ENCODE data around the gene THEM4.
A peak's percentile ranks its signal among the peaks of the same experiment; 100 is the strongest.
"Not testable (repeated sequence)": the region's sequence is repeated elsewhere in the genome, so short reads cannot be mapped to it uniquely, and the experiment has no call there.

The THEM4 gene

GRCh38 chr1:151868486-151868885 is 40.8 kb downstream of the THEM4 start:
- no peak overlapping the region for H3K27ac Mint-ChIP-seq
- H3K4me1 Mint-ChIP-seq = peaks cover 7 to 10% of the 10 kb centered on the region in 2 donors
- no peak overlapping the region for H3K4me3 Mint-ChIP-seq
- H3K36me3 Mint-ChIP-seq = peaks cover 6 to 12% of the 10 kb centered on the region in 2 donors
- H3K9me3 Mint-ChIP-seq = no peaks in the 10 kb centered on the region
- DNase-seq (no peak), ATAC-seq (replicated peaks) (no peak)
- H3K27me3 Mint-ChIP-seq = peaks cover 9 to 19% of the 10 kb centered on the region in 2 donors

- Mint-ChIP-seq H3K4me1 (peaks cover 4 to 10% of the 10 kb centered on the region in 2 donors), H3K27me3 (peaks cover 9 to 19% of the 10 kb centered on the region in 2 donors), H3K36me3 (peaks cover 3 to 6% of the 10 kb centered on the region in 2 donors), H3K9me3 (no peaks in the 10 kb centered on the region), H3K27ac (no peak overlapping the region), H3K4me3 (no peak overlapping the region)
- DNase-seq (no peak), ATAC-seq (replicated peaks) (no peak)
These were observed 41.4 kb downstream of the THEM4 start for GRCh38 chr1:151867765-151868411.

- Mint-ChIP-seq H3K27me3 (peaks cover 13 to 23% of the 10 kb centered on the region in 2 donors), H3K9me3 (no peaks in the 10 kb centered on the region), H3K4me1 (peaks cover 4 to 10% of the 10 kb centered on the region in 2 donors), H3K4me3 (no peak overlapping the region), H3K36me3 (peaks cover 3% of the 10 kb centered on the region in 2 donors), H3K27ac (no peak overlapping the region)
- DNase-seq (no peak), ATAC-seq (replicated peaks) (no peak)
These were observed 42.0 kb downstream of the THEM4 start for GRCh38 chr1:151867321-151867720.

- H3K4me1 Mint-ChIP-seq = peaks cover 21 to 28% of the 10 kb centered on the region in 2 donors
- no peak overlapping the region for H3K27ac Mint-ChIP-seq
- no peak for ATAC-seq (replicated peaks)
- H3K9me3 Mint-ChIP-seq = no peaks in the 10 kb centered on the region
- peaks cover 13 to 17% of the 10 kb centered on the region in 2 donors for H3K27me3 Mint-ChIP-seq
- no peak overlapping the region for H3K4me3 Mint-ChIP-seq
- DNase-seq = no peak
- no peaks in the 10 kb centered on the region for H3K36me3 Mint-ChIP-seq
These were observed 44.9 kb downstream of the THEM4 start for GRCh38 chr1:151864411-151864810.

- DNase-seq = no peak
- no peak overlapping the region for H3K27ac Mint-ChIP-seq
- no peak overlapping the region for H3K4me3 Mint-ChIP-seq
These were observed 46.7 kb downstream of the THEM4 start for GRCh38 chr1:151862604-151863003.

GRCh38 chr1:151860504-151861187 is 48.7 kb downstream of the THEM4 start:
- peak overlapping the region; percentile 81 for H3K27ac Mint-ChIP-seq
- ATAC-seq (replicated peaks) (no peak), DNase-seq (no peak)
- H3K4me1 Mint-ChIP-seq = peaks cover 34 to 40% of the 10 kb centered on the region in 2 donors
- H3K9me3 Mint-ChIP-seq = no peaks in the 10 kb centered on the region
- H3K27me3 Mint-ChIP-seq = peaks cover 11 to 13% of the 10 kb centered on the region in 2 donors
- peak overlapping the region in 1 of 2 donors; percentile 38 for H3K4me3 Mint-ChIP-seq
- peaks cover 0 to 6% of the 10 kb centered on the region in 2 donors for H3K36me3 Mint-ChIP-seq

More at GRCh38 chr1:151862604-151863003, 46.7 kb downstream of the THEM4 start:
- no peaks in the 10 kb centered on the region for H3K9me3 Mint-ChIP-seq
- H3K27me3 Mint-ChIP-seq = peaks cover 11 to 13% of the 10 kb centered on the region in 2 donors
- H3K36me3 Mint-ChIP-seq = no peaks in the 10 kb centered on the region
- peaks cover 32 to 33% of the 10 kb centered on the region in 2 donors for H3K4me1 Mint-ChIP-seq
- no peak for ATAC-seq (replicated peaks)

- H3K27me3 Mint-ChIP-seq = peaks cover 4 to 6% of the 10 kb centered on the region in 2 donors
- peak; percentile 55 for DNase-seq
- peaks cover 30 to 40% of the 10 kb centered on the region in 2 donors for H3K4me1 Mint-ChIP-seq
- H3K4me3 Mint-ChIP-seq = peak overlapping the region; percentile 29 to 38
- no peaks in the 10 kb centered on the region for H3K9me3 Mint-ChIP-seq
- peak; percentile 87 to 89 for ATAC-seq (replicated peaks)
- peak overlapping the region; percentile 81 for H3K27ac Mint-ChIP-seq
- H3K36me3 Mint-ChIP-seq = peaks cover 0 to 6% of the 10 kb centered on the region in 2 donors
These were observed 49.4 kb downstream of the THEM4 start for GRCh38 chr1:151859891-151860293.

GRCh38 chr1:151858886-151859665 is 50.2 kb downstream of the THEM4 start:
- DNase-seq (no peak), ATAC-seq (replicated peaks) (no peak)
- peaks cover 0 to 6% of the 10 kb centered on the region in 2 donors for H3K36me3 Mint-ChIP-seq
- peak overlapping the region; percentile 25 for H3K27ac Mint-ChIP-seq
- H3K27me3 Mint-ChIP-seq = peaks cover 4 to 5% of the 10 kb centered on the region in 2 donors
- H3K4me3 Mint-ChIP-seq = peak overlapping the region in 1 of 2 donors; percentile 34
- no peaks in the 10 kb centered on the region for H3K9me3 Mint-ChIP-seq
- peaks cover 30 to 40% of the 10 kb centered on the region in 2 donors for H3K4me1 Mint-ChIP-seq

- H3K27ac Mint-ChIP-seq = peak overlapping the region; percentile 25
These were observed 51.1 kb downstream of the THEM4 start for GRCh38 chr1:151858030-151858746.

GRCh38 chr1:151855933-151856332 is 53.4 kb downstream of the THEM4 start:
- Mint-ChIP-seq H3K4me1 (peaks cover 26 to 37% of the 10 kb centered on the region in 2 donors), H3K36me3 (peaks cover 6% of the 10 kb centered on the region in 2 donors), H3K27me3 (peaks cover 9 to 19% of the 10 kb centered on the region in 2 donors), H3K9me3 (no peaks in the 10 kb centered on the region), H3K27ac (no peak overlapping the region), H3K4me3 (no peak overlapping the region)
- no peak for ATAC-seq (replicated peaks)
- DNase-seq = no peak

More at GRCh38 chr1:151858030-151858746, 51.1 kb downstream of the THEM4 start:
- Mint-ChIP-seq H3K4me3 (no peak overlapping the region), H3K4me1 (peaks cover 30 to 40% of the 10 kb centered on the region in 2 donors), H3K27me3 (peaks cover 5 to 9% of the 10 kb centered on the region in 2 donors), H3K36me3 (peaks cover 0 to 6% of the 10 kb centered on the region in 2 donors), H3K9me3 (no peaks in the 10 kb centered on the region)
- DNase-seq (no peak), ATAC-seq (replicated peaks) (no peak)

- H3K36me3 Mint-ChIP-seq; ATAC-seq (replicated peaks): not testable (repeated sequence)
- peaks cover 11 to 22% of the 10 kb centered on the region in 2 donors for H3K27me3 Mint-ChIP-seq
These were observed 53.8 kb downstream of the THEM4 start for GRCh38 chr1:151855516-151855915.

GRCh38 chr1:151854658-151855057 is 54.7 kb downstream of the THEM4 start:
- DNase-seq (no peak), ATAC-seq (replicated peaks) (no peak)
- Mint-ChIP-seq H3K4me1 (peaks cover 15 to 24% of the 10 kb centered on the region in 2 donors), H3K9me3 (no peaks in the 10 kb centered on the region), H3K36me3 (peaks cover 6 to 16% of the 10 kb centered on the region in 2 donors), H3K27me3 (peaks cover 19 to 30% of the 10 kb centered on the region in 2 donors), H3K4me3 (no peak overlapping the region), H3K27ac (no peak overlapping the region)

More at GRCh38 chr1:151855516-151855915, 53.8 kb downstream of the THEM4 start:
- H3K9me3 Mint-ChIP-seq, H3K4me3 Mint-ChIP-seq, H3K27ac Mint-ChIP-seq, DNase-seq: not testable (repeated sequence)
- peaks cover 23 to 33% of the 10 kb centered on the region in 2 donors for H3K4me1 Mint-ChIP-seq

- Mint-ChIP-seq H3K4me1 (peaks cover 10 to 12% of the 10 kb centered on the region in 2 donors), H3K9me3 (no peaks in the 10 kb centered on the region), H3K27ac (no peak within 1 kb of the TSS), H3K4me3 (no peak within 1 kb of the TSS), H3K27me3 (peaks cover 24 to 35% of the 10 kb centered on the region in 2 donors), H3K36me3 (peaks cover 9 to 20% of the 10 kb centered on the region in 2 donors)
- ATAC-seq (replicated peaks) (no peak), DNase-seq (no peak)
These were observed 55.8 kb downstream of the THEM4 start, which contains the start of gene THEM5 for GRCh38 chr1:151853411-151853943. THEM5 (minus strand) TSS chr1:151853712; CDS start chr1:151853565, 147 bp downstream.

Measured in stimulated activated naive B cell treated with anti-CD40 and anti-IgM and Interleukin-4, amounts not matched to agents 10 μg/mL and 1 μg/mL and 100 μg/mL, for 72 hours (primary cell).